Trophoblast cell (in vitro differentiated cells and primary cell): ENCODE results near the gene PLXND1.

ENCODE experiments used
- DNase-seq, 2 donors: peaks; one replicate each; pipeline ENCODE4 v3.0.0-alpha.2; 2016
- H2AFZ ChIP-seq: 2 replicates; pipeline ENCODE4 v1.6.1; 2013; ENCODE audit warnings: low read length, moderate library complexity, mild to moderate bottlenecking; ENCODE audit not compliant: insufficient read depth, poor library complexity
- H2AK5ac ChIP-seq: 2 replicates; pipeline ENCODE4 v1.6.1; 2013; ENCODE audit warnings: mild to moderate bottlenecking, low read length
- H2BK120ac ChIP-seq: 2 replicates; pipeline ENCODE4 v1.6.1; 2013; ENCODE audit warnings: low read length, mild to moderate bottlenecking, moderate library complexity; ENCODE audit not compliant: insufficient read depth, poor library complexity
- H2BK12ac ChIP-seq: 2 replicates; pipeline ENCODE4 v1.6.1; 2013; ENCODE audit warnings: mild to moderate bottlenecking, low read length, moderate library complexity
- H2BK5ac ChIP-seq: 2 replicates; pipeline ENCODE4 v1.6.1; 2013; ENCODE audit warnings: low read length, low read depth, moderate library complexity, mild to moderate bottlenecking; ENCODE audit not compliant: poor library complexity
- H3K14ac ChIP-seq: 2 replicates; pipeline ENCODE4 v1.6.1; 2013; ENCODE audit warnings: mild to moderate bottlenecking, low read length
- H3K18ac ChIP-seq: 2 replicates; pipeline ENCODE4 v1.6.1; 2013; ENCODE audit warnings: mild to moderate bottlenecking, low read length
- H3K23ac ChIP-seq: 2 replicates; pipeline ENCODE4 v1.6.1; 2013; ENCODE audit warnings: low read length
- H3K27ac ChIP-seq: 2 replicates; pipeline ENCODE4 v1.5.1; 2013; ENCODE audit warnings: low read depth, mild to moderate bottlenecking, inconsistent platforms, low read length, moderate library complexity
- H3K27me3 ChIP-seq: 2 replicates; pipeline ENCODE4 v1.6.1; 2013; ENCODE audit warnings: inconsistent platforms, mild to moderate bottlenecking, low read length, moderate library complexity; ENCODE audit not compliant: insufficient read depth
- H3K36me3 ChIP-seq, 2 experiments: 1 replicate in 1 of 2; 2 replicates in 1 of 2; pipeline ENCODE4 v1.6.1; 2013; ENCODE audit warnings: low read length in 2 of 2, mild to moderate bottlenecking in 2 of 2, moderate library complexity in 1 of 2; ENCODE audit not compliant: insufficient read depth in 2 of 2, control insufficient read depth in 1 of 2
- H3K4ac ChIP-seq: 2 replicates; pipeline ENCODE4 v1.6.1; 2013; ENCODE audit warnings: low read depth, mild to moderate bottlenecking, low read length, moderate library complexity
- H3K4me1 ChIP-seq, 2 experiments: 1 replicate in 1 of 2; 2 replicates in 1 of 2; pipeline ENCODE4 v1.6.1; 2013; ENCODE audit warnings: low read length in 2 of 2, mild to moderate bottlenecking in 2 of 2, moderate library complexity in 1 of 2; ENCODE audit not compliant: insufficient read depth in 2 of 2, control insufficient read depth in 1 of 2
- H3K4me2 ChIP-seq: 2 replicates; pipeline ENCODE4 v1.6.1; 2013; ENCODE audit warnings: inconsistent platforms, mild to moderate bottlenecking, low read length, moderate library complexity
- H3K4me3 ChIP-seq: 2 replicates; pipeline ENCODE4 v1.5.1; 2013; ENCODE audit warnings: mild to moderate bottlenecking, low read depth, low read length, inconsistent platforms
- H3K79me1 ChIP-seq: one replicate; pipeline ENCODE4 v1.6.1; 2013; ENCODE audit warnings: low read length
- H3K79me2 ChIP-seq: 2 replicates; pipeline ENCODE4 v1.6.1; 2013; ENCODE audit warnings: low read length, mild to moderate bottlenecking; ENCODE audit not compliant: control insufficient read depth, insufficient read depth, poor library complexity
- H3K9ac ChIP-seq: 2 replicates; pipeline ENCODE4 v1.6.1; 2013; ENCODE audit warnings: mild to moderate bottlenecking, low read length
- H3K9me3 ChIP-seq: 2 replicates; pipeline ENCODE4 v1.6.1; 2013; ENCODE audit warnings: low read depth, mild to moderate bottlenecking, control low read depth, inconsistent platforms, low read length; ENCODE audit not compliant: insufficient read depth
- H4K12ac ChIP-seq: 2 replicates; pipeline ENCODE4 v1.6.1; 2013; ENCODE audit warnings: low read depth, mild to moderate bottlenecking, low read length, moderate library complexity
- H4K8ac ChIP-seq: 2 replicates; pipeline ENCODE4 v1.6.1; 2013; ENCODE audit warnings: low read depth, mild to moderate bottlenecking, low read length, moderate library complexity
- H4K91ac ChIP-seq: one replicate; pipeline ENCODE4 v1.6.1; 2013; ENCODE audit warnings: low read depth, mild to moderate bottlenecking, low read length, moderate library complexity
- WGBS: extraction: QIAGEN DNeasy Blood & Tissue Kit; methylation state at CpG from one replicate; pipeline ENCODE4 v1.1.7; 2013; ENCODE audit warnings: missing lambda C conversion rate; ENCODE audit not compliant: insufficient read length, insufficient coverage; ENCODE audit errors: extremely low coverage; 5-methylcytosine and 5-hydroxymethylcytosine counted together

Gene PLXND1

GRCh38 chr3:129598484-129598883 is 8.0 kb downstream of the PLXND1 start:
- Histone ChIP-seq H3K9me3 (no peaks in the 10 kb centered on the region), H3K4me1 (peaks cover 63 to 68% of the 10 kb centered on the region in 2 experiments), H4K12ac (no peak overlapping the region), H3K18ac (peak overlapping the region; percentile 5), H3K23ac (no peak overlapping the region), H2BK120ac (peak overlapping the region; percentile 10), H2BK12ac (peak overlapping the region; percentile 44), H3K4me2 (no peak overlapping the region), H4K91ac (peak overlapping the region; percentile 40), H2AFZ (no peak overlapping the region), H2AK5ac (peak overlapping the region; percentile 20), H3K4me3 (no peak overlapping the region), H4K8ac (peak overlapping the region; percentile 30), H3K27ac (peak overlapping the region; percentile 52), H3K27me3 (no peaks in the 10 kb centered on the region), H2BK5ac (no peak overlapping the region), H3K9ac (no peak overlapping the region), H3K79me2 (peaks cover 60% of the 10 kb centered on the region), H3K36me3 (peaks cover 12 to 19% of the 10 kb centered on the region in 2 experiments), H3K14ac (peak overlapping the region; percentile 40), H3K79me1 (peaks cover 51% of the 10 kb centered on the region), H3K4ac (peak overlapping the region; percentile 63)
- no CpG with 5 or more reads among the region's 11 CpGs for WGBS
- no peak for DNase-seq

GRCh38 chr3:129598000-129598381 is 8.5 kb downstream of the PLXND1 start:
- Histone ChIP-seq H3K23ac (no peak overlapping the region), H4K12ac (no peak overlapping the region), H3K4ac (peak overlapping the region; percentile 64), H3K27ac (peak overlapping the region; percentile 78), H3K14ac (peak overlapping the region; percentile 50), H3K79me1 (peaks cover 51% of the 10 kb centered on the region), H3K18ac (peak overlapping the region; percentile 44), H2BK12ac (peak overlapping the region; percentile 41), H3K4me2 (no peak overlapping the region), H3K27me3 (no peaks in the 10 kb centered on the region), H3K9ac (no peak overlapping the region), H3K36me3 (peaks cover 15 to 22% of the 10 kb centered on the region in 2 experiments), H4K8ac (peak overlapping the region; percentile 50), H2AFZ (no peak overlapping the region), H2AK5ac (no peak overlapping the region), H2BK120ac (peak overlapping the region; percentile 71), H3K4me1 (peaks cover 63 to 68% of the 10 kb centered on the region in 2 experiments), H3K9me3 (peaks cover 2% of the 10 kb centered on the region), H3K4me3 (no peak overlapping the region), H4K91ac (peak overlapping the region; percentile 78), H2BK5ac (peak overlapping the region; percentile 73), H3K79me2 (peaks cover 60% of the 10 kb centered on the region)
- peak; percentile 98 for DNase-seq
- no CpG with 5 or more reads among the region's 5 CpGs for WGBS

- H2BK5ac ChIP-seq = peak overlapping the region; percentile 73
- no peak overlapping the region for H3K4me3 ChIP-seq
- H2BK12ac ChIP-seq = peak overlapping the region; percentile 41
- peaks cover 54% of the 10 kb centered on the region for H3K79me2 ChIP-seq
- no peak overlapping the region for H3K23ac ChIP-seq
- H3K18ac ChIP-seq = peak overlapping the region; percentile 48
- H2AK5ac ChIP-seq = peak overlapping the region; percentile 33
- H4K8ac ChIP-seq = peak overlapping the region; percentile 50
- H3K4me2 ChIP-seq = peak overlapping the region; percentile 5
- no peak for DNase-seq
- H3K9ac ChIP-seq = no peak overlapping the region
- peaks cover 49% of the 10 kb centered on the region for H3K79me1 ChIP-seq
- H3K27me3 ChIP-seq = no peaks in the 10 kb centered on the region
- no peak overlapping the region for H2AFZ ChIP-seq
- H4K12ac ChIP-seq = no peak overlapping the region
- peaks cover 2% of the 10 kb centered on the region for H3K9me3 ChIP-seq
- H3K36me3 ChIP-seq = peaks cover 15 to 22% of the 10 kb centered on the region in 2 experiments
- H3K27ac ChIP-seq = peak overlapping the region; percentile 78
- peak overlapping the region; percentile 78 for H4K91ac ChIP-seq
- peak overlapping the region; percentile 64 for H3K4ac ChIP-seq
- WGBS = no CpG with 5 or more reads among the region's 31 CpGs
- peak overlapping the region; percentile 71 for H2BK120ac ChIP-seq
- peaks cover 61 to 66% of the 10 kb centered on the region in 2 experiments for H3K4me1 ChIP-seq
- peak overlapping the region; percentile 50 for H3K14ac ChIP-seq
These were observed 9.1 kb downstream of the PLXND1 start for GRCh38 chr3:129597087-129597999.

- Histone ChIP-seq H2BK5ac (peak overlapping the region; percentile 48), H2BK120ac (peak overlapping the region; percentile 43), H3K79me1 (peaks cover 50% of the 10 kb centered on the region), H3K14ac (peak overlapping the region; percentile 58), H3K23ac (no peak overlapping the region), H3K9me3 (peaks cover 2% of the 10 kb centered on the region), H3K4me3 (no peak overlapping the region), H3K9ac (no peak overlapping the region), H3K4me1 (peaks cover 57 to 69% of the 10 kb centered on the region in 2 experiments), H3K79me2 (peaks cover 49% of the 10 kb centered on the region), H2AFZ (no peak overlapping the region), H3K27me3 (no peaks in the 10 kb centered on the region), H2BK12ac (peak overlapping the region; percentile 28), H4K91ac (peak overlapping the region; percentile 78), H3K27ac (peak overlapping the region; percentile 78), H2AK5ac (peak overlapping the region; percentile 63), H4K12ac (no peak overlapping the region), H3K4me2 (peak overlapping the region; percentile 5), H3K4ac (peak overlapping the region; percentile 75), H3K36me3 (peaks cover 11 to 20% of the 10 kb centered on the region in 2 experiments), H3K18ac (peak overlapping the region; percentile 56), H4K8ac (peak overlapping the region; percentile 23)
- no CpG with 5 or more reads among the region's 27 CpGs for WGBS
- peak; percentile 88 to 94 for DNase-seq
These were observed 10.0 kb downstream of the PLXND1 start for GRCh38 chr3:129596194-129597086.
